ENCODE data around the gene EFCAB10.
"Not testable (repeated sequence)": the region's sequence is repeated elsewhere in the genome, so short reads cannot be mapped to it uniquely, and the experiment has no call there.

EFCAB10 gene

DNA sequence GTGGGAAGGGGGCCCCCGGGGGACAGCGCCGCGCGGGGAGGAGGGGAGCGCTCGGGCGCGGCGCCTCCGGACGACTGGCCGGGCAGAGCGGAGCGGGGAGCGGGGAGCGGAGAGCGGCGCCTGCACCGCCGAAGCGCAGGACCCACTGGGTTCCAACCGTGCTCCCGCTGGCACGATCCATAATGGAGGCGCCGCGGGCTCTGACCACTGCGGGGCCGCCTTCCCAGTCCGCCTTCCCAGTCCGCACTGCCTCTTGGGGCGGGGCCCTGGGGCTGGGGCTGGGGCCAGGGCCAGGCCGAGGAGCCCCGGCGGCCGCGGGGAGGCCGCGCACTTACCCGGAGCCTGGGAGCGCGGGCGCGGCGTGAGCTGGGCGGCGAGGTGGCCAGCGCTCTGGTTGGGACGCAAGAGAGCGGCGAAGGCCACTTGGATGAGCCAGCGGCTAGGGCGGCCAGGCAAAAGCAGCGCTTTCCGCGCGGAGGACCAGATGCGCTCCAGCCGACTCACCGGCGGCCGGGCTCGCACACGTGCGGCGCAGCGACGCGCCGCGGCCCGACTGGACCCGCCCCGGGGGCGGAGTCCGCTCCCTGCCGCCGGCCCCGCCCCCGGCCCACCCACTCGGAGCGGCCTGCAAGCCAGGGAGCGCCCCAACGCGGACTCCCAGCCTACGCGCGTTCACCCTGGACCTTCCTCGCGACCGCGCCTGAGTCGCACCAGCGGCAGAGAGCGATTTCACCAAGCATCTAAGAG, 59.4 kb downstream of the EFCAB10 start, which contains the start of gene PUS7:
TSS of gene PUS7 (minus strand) at position 555 of the 747 bp plus-strand sequence. CDS start 13,759 bp downstream, outside the sequence.
- TF ChIP-seq, protein P1, sequence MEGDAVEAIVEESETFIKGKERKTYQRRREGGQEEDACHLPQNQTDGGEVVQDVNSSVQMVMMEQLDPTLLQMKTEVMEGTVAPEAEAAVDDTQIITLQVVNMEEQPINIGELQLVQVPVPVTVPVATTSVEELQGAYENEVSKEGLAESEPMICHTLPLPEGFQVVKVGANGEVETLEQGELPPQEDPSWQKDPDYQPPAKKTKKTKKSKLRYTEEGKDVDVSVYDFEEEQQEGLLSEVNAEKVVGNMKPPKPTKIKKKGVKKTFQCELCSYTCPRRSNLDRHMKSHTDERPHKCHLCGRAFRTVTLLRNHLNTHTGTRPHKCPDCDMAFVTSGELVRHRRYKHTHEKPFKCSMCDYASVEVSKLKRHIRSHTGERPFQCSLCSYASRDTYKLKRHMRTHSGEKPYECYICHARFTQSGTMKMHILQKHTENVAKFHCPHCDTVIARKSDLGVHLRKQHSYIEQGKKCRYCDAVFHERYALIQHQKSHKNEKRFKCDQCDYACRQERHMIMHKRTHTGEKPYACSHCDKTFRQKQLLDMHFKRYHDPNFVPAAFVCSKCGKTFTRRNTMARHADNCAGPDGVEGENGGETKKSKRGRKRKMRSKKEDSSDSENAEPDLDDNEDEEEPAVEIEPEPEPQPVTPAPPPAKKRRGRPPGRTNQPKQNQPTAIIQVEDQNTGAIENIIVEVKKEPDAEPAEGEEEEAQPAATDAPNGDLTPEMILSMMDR (IDR thresholded peaks at IDR 0.05; ENCODE audit: low read depth, low read length, missing control alignments) = no peak
- H3K4me3 ChIP-seq (ENCODE audit: low read depth, low read length) = peak within 1 kb of the TSS; percentile 82
- in situ Hi-C loops (cut with HindIII; ENCODE audit: low sequenced_read_pairs) = no loop called here
- peak; percentile 56 for DNase-seq (ENCODE audit: low read depth)

DNA sequence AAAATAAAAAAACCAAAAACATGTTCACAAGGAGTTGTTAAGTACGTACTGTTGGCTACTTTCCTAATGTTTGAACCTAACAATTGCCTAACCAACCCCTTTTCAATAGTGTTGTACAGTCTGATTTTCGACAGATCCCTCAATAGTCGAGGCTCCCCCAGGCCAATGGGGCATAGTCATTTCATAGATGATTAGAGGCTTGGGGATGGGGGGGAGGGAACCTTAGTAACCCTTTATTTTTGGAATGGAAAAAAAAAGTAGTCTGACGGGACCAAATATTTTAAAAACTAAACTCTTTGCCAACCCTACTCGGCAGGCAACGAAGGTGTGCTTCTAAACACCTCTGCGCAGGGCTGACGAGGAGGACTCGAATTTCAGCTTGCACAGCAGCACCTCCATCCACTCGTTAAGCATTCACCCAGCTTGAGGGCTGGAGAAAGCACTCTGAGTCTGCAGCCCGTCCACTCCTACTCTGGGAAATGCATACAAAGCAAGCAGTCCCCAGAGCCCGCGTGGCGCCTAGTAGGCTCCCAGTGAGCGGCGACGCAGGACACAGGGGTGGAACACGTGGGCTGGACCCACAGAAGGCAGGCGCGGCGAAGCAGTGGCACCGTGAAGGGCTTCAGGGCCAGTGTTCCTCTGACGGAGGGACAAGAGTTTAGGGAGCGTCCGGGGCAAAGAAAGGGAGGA, 60.1 kb downstream of the EFCAB10 start:
- TF ChIP-seq, protein P1 (IDR thresholded peaks at IDR 0.05; ENCODE audit: low read depth, low read length, missing control alignments) = no peak
- in situ Hi-C loops (cut with HindIII; ENCODE audit: low sequenced_read_pairs) = no loop called here
- peak overlapping the region; percentile 82 for H3K4me3 ChIP-seq (ENCODE audit: low read depth, low read length)
- no peak for DNase-seq (ENCODE audit: low read depth)

DNA sequence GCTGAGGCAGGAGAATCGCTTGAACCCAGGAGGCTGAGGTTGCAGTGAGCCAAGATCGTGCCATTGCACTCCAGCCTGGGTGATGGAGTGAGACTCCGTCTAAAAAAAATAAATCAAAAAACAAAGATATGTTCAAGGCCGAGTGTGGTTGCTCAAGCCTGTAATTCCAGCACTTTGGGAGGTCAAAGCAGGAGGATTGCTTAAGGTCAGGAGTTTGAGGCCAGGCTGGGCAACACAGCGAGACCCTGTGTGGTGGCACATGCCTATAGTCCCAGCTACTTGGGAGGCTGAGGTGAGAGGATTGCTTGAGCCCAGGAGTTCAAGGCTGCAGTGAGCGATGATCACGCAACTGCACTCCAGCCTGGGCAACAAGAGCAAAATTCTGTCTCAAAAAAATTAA, 60.7 kb downstream of the EFCAB10 start:
- in situ Hi-C loops (cut with HindIII; ENCODE audit: low sequenced_read_pairs); DNase-seq (ENCODE audit: low read depth): not testable (repeated sequence)
- H3K4me3 ChIP-seq (ENCODE audit: low read depth, low read length) = peak overlapping the region; percentile 82

DNA sequence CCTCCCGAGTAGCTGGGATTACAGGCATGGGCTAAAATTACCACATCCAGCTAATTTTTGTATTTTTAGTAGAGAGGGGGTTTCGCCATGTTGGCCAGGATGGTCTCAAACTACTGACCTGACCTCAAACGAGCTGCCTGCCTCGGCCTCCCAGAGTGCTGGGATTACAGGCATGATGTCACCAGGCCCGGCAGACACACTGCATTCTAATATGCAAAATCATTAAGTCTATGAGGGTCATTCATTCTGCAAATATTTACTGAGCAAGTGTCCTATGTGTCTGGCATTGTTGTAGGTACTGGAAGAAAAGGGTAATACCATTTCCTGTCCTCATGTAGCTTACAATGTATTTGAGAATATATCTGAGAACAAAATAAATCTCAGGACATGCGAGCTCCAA, 61.9 kb downstream of the EFCAB10 start:
- TF ChIP-seq, protein P1 (IDR thresholded peaks at IDR 0.05; ENCODE audit: low read depth, low read length, missing control alignments) = no peak
- in situ Hi-C loops (cut with HindIII; ENCODE audit: low sequenced_read_pairs) = no loop called here
- H3K4me3 ChIP-seq (ENCODE audit: low read depth, low read length) = no peak overlapping the region
- DNase-seq (ENCODE audit: low read depth) = no peak

DNA sequence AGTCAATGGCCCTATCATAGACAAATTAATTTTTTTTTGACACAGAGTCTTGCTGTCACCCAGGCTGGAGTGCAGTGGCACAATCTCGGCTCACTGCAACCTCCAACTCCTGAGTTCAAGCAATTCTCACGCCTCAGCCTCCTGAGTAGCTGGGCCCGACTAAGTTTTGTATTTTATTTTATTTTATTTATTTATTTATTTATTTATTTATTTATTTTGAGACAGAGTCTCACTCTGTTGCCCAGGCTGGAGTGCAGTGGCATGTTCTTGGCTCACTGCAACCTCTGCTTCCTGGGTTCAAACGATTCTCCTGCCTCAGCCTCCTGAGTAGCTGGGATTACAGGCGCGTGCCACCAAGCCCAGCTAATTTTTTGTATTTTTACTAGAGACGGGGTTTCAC, 65.7 kb downstream of the EFCAB10 start:
- DNase-seq (ENCODE audit: low read depth); in situ Hi-C loops (cut with HindIII; ENCODE audit: low sequenced_read_pairs): not testable (repeated sequence)

More for the DNA sequence above, 65.7 kb downstream of the EFCAB10 start:
- not testable (repeated sequence) for H3K4me3 ChIP-seq (ENCODE audit: low read depth, low read length)

Measured in astrocyte of the cerebellum (primary cell).